NB4 (cell line): ENCODE measurements around the gene IGFL1.

Experiments
- DNase-seq: peaks from one replicate; pipeline ENCODE4 v3.0.0; 2010; ENCODE audit warnings: low read depth
- H3K4me3 ChIP-seq: one replicate; pipeline ENCODE4 v1.5.1; 2011; ENCODE audit warnings: mild to moderate bottlenecking, low read depth, low read length, moderate library complexity
- CTCF ChIP-seq: IDR thresholded peaks from one replicate; pipeline ENCODE4 v1.5.1; 2012; ENCODE audit warnings: low read depth, low read length
- MAX ChIP-seq: IDR thresholded peaks from 2 replicates; pipeline ENCODE4 v1.6.1; 2011; ENCODE audit warnings: low read depth, low read length
- MYC ChIP-seq: IDR thresholded peaks from 2 replicates; pipeline ENCODE4 v1.6.1; 2011; ENCODE audit warnings: low read depth, low read length
- POLR2A ChIP-seq: IDR thresholded peaks from 2 replicates; pipeline ENCODE4 v1.6.1; 2011; ENCODE audit warnings: mild to moderate bottlenecking; ENCODE audit not compliant: insufficient read length; ENCODE audit errors: extremely low read depth

IGFL1 gene

GRCh38 chr19:46201454-46202310 is 27.9 kb upstream of the IGFL1 start:
- DNase-seq = peak; percentile 38
- H3K4me3 ChIP-seq = no peak overlapping the region
- no peak for TF ChIP-seq MAX
- TF ChIP-seq POLR2A = no peak
- no peak for TF ChIP-seq MYC
- TF ChIP-seq CTCF = no peak

GRCh38 chr19:46202426-46202825 is 27.1 kb upstream of the IGFL1 start:
- H3K4me3 ChIP-seq = no peak overlapping the region
- DNase-seq = no peak
- TF ChIP-seq CTCF (no peak), MAX (no peak), MYC (no peak), POLR2A (no peak)

GRCh38 chr19:46202872-46203860 is 26.4 kb upstream of the IGFL1 start:
- TF ChIP-seq MAX = no peak
- no peak for TF ChIP-seq CTCF
- TF ChIP-seq POLR2A = no peak
- no peak for TF ChIP-seq MYC

GRCh38 chr19:46204008-46204407 is 25.5 kb upstream of the IGFL1 start:
- H3K4me3 ChIP-seq = no peak overlapping the region
- DNase-seq = no peak
- TF ChIP-seq CTCF = no peak
- no peak for TF ChIP-seq POLR2A
- TF ChIP-seq MAX = no peak
- no peak for TF ChIP-seq MYC

More at GRCh38 chr19:46202872-46203860, 26.4 kb upstream of the IGFL1 start:
- no peak for DNase-seq
- H3K4me3 ChIP-seq = no peak overlapping the region

- DNase-seq = no peak
- H3K4me3 ChIP-seq = no peak overlapping the region
- TF ChIP-seq MAX = peak; percentile 66
- TF ChIP-seq POLR2A = no peak
Observed at GRCh38 chr19:46205183-46205984, 24.2 kb upstream of the IGFL1 start.
